ENCODE data around the gene ATXN2. TPM values are rescaled to one million over a fixed set of nuclear protein-coding genes. Genes with fewer than 3 reads are reported as not detected.
A peak's percentile ranks its signal among the peaks of the same experiment; 100 is the strongest.

The ATXN2 gene
- total and polyA plus RNA-seq, 7 experiments from 2014 or later, result 23.9 to 71.9 (median 44.0) TPM

DNA sequence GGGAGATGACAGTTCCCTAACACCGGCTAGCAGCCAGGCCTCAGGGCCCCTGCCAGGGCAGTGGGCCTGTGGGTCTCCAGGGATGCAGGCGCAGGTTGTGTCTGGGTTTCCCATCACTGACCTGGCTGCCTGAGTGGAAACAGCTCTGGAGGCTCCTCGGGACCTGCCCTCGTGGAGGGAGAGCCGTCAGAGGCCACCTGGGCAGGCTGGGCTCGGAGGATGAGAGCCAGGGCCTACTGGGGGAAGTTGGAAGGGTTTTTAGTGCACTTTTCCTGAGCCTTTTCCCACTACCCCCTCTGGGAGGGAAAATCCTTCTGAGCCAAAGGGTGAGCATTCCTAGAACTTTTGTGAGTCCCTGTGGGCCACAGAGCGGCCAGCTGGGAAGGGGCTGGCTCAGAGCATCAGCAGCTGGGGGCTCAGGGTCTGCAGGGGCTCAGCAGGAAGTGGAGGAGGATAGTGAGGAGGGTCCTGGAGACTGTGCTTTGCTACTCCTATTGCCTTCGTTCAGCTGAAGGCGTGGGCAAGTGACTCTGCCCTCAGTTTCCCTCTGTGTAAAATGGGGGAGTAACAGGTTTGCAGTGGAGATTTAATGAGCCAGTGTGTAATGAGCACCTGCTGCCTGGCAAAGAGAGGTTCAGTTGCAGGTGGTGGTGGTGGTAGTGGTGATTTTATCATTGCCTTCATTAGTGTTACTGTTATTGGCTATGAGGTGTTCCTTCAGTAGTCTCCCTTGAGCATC, 191.6 kb downstream of the ATXN2 start:
- Histone ChIP-seq H3K9me3 (ENCODE audit: control insufficient read depth in 2 of 3, low read length in 3 of 3) (no peaks in the 10 kb centered on the region), H3K4me3 (ENCODE audit: low read length) (peak overlapping the region; percentile 79), H3K36me3 (ENCODE audit: control insufficient read depth in 2 of 3, insufficient read depth in 3 of 3, low read length in 3 of 3) (peaks cover 0 to 5% (median 0%) of the 10 kb centered on the region in 3 experiments), H3K27ac (ENCODE audit: low read depth, low read length) (peak overlapping the region; percentile 97), H3K4me1 (ENCODE audit: control insufficient read depth in 2 of 2, insufficient read depth in 2 of 2, low read length in 2 of 2) (peaks cover 71 to 72% of the 10 kb centered on the region in 2 donors), H3K27me3 (ENCODE audit: control insufficient read depth in 2 of 2, insufficient read depth in 2 of 2, low read length in 2 of 2) (no peaks in the 10 kb centered on the region)
- no peak for ATAC-seq
- no peak for DNase-seq
- H3K4me3 Mint-ChIP-seq, result peak overlapping the region; percentile 78 to 96 (median 90)
- intact Hi-C loops (cut with micrococcal nuclease), result loop anchor here (2.0 to 10.0 kb wide), 3 partner anchors 280 to 825 kb away; partner anchors contain the start of genes ACAD10 (in 1 of the 2), BRAP (in 1 of the 2), PPP1CC (in 1 of the 2) and PPTC7 (in 1 of the 2)
- peak overlapping the region; percentile 78 to 96 (median 88) for H3K27ac Mint-ChIP-seq
- H3K9me3 Mint-ChIP-seq, result no peaks in the 10 kb centered on the region
- H3K4me1 Mint-ChIP-seq, result peaks cover 43 to 86% (median 67%) of the 10 kb centered on the region in 7 donors
- H3K36me3 Mint-ChIP-seq, result peaks cover 0 to 6% (median 0%) of the 10 kb centered on the region in 5 donors
- ChIA-PET CTCF (interaction anchor here (0.7 to 13.9 kb wide), 5 partner anchors 11 to 46 kb away, joined by 3 to 462 read pairs (median 31); no protein-coding TSS in a partner anchor), POLR2A (interaction anchor here (0.6 to 13.2 kb wide), 6 partner anchors 11 to 38 kb away, joined by 3 to 127 read pairs (median 8); no protein-coding TSS in a partner anchor)
- no peaks in the 10 kb centered on the region for H3K27me3 Mint-ChIP-seq

DNA sequence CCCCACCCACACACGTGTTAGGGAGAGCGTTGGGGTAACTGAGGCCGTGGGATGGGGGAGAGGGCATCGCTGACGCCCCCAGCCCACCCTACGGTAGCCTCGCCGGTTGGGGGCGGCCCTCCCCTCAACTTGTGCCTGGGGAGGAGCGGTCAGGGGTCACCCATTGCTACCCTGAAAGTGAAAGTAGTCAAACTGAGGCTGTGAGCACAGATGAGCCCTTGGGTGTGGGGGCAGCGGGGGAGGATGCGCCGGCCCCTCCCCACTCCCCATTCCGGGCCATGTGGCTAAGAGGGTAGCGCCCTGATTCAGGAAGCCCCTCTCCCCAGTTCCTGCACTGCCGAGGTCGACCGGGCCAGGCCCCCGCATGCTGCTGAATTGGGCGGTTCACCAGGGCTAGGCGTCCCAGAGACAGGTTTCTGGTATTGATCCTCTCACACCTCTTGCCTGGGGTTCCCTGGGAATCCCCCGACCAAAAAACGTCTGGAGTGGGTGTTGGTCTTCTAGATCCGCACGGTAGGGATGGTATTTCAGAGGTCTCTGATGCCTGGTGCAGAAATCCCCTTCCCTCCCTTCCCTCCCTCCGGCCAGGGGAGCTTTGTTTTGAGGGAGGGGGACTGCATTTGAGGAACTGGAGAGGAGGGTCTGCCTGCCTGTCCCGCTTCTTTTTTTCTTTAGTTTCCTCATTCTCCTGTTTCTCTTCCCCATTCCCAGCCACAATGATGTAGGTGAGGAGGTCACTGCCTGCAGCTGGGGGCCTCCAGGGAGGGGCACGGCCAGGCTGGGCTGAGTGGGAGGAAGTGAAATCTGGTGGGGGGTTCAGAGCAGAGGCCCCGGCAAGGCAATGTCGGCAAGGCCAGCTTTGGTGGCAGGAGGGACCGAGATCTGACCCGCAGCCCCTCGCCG, 192.4 kb downstream of the ATXN2 start:
- peak overlapping the region; percentile 97 for H3K27ac ChIP-seq (ENCODE audit: low read depth, low read length)
- ChIA-PET POLR2A (interaction anchor here (1.0 to 13.2 kb wide), 6 partner anchors 10 to 45 kb away, joined by 3 to 127 read pairs (median 18); no protein-coding TSS in a partner anchor), CTCF (interaction anchor here (0.7 to 13.9 kb wide), 5 partner anchors 10 to 40 kb away, joined by 3 to 462 read pairs (median 14); no protein-coding TSS in a partner anchor)
- H3K4me1 Mint-ChIP-seq, result peaks cover 35 to 78% (median 59%) of the 10 kb centered on the region in 7 donors
- H3K9me3 ChIP-seq (ENCODE audit: control insufficient read depth in 2 of 3, low read length in 3 of 3), result no peaks in the 10 kb centered on the region
- DNase-seq, result peak in 5 of 9 donors; percentile 27 to 75 (median 41)
- H3K4me3 ChIP-seq (ENCODE audit: low read length), result peak overlapping the region; percentile 79
- no peaks in the 10 kb centered on the region for H3K27me3 ChIP-seq (ENCODE audit: control insufficient read depth in 2 of 2, insufficient read depth in 2 of 2, low read length in 2 of 2)
- H3K36me3 ChIP-seq (ENCODE audit: control insufficient read depth in 2 of 3, insufficient read depth in 3 of 3, low read length in 3 of 3), result peaks cover 0 to 5% (median 0%) of the 10 kb centered on the region in 3 experiments
- H3K36me3 Mint-ChIP-seq, result peaks cover 0 to 6% (median 0%) of the 10 kb centered on the region in 5 donors
- H3K27me3 Mint-ChIP-seq, result no peaks in the 10 kb centered on the region
- H3K9me3 Mint-ChIP-seq, result no peaks in the 10 kb centered on the region
- peak overlapping the region; percentile 78 to 96 (median 90) for H3K4me3 Mint-ChIP-seq
- H3K4me1 ChIP-seq (ENCODE audit: control insufficient read depth in 2 of 2, insufficient read depth in 2 of 2, low read length in 2 of 2), result peaks cover 64 to 68% of the 10 kb centered on the region in 2 donors
- H3K27ac Mint-ChIP-seq, result peak overlapping the region; percentile 78 to 96 (median 88)
- intact Hi-C loops (cut with micrococcal nuclease), result loop anchor here (1.0 to 10.0 kb wide), 5 partner anchors 24 to 824 kb away; partner anchors contain the start of genes ACAD10 (in 1 of the 2), BRAP (in 1 of the 2), PPP1CC (in 1 of the 2) and PPTC7 (in 1 of the 2)
- ATAC-seq, result no peak

DNA sequence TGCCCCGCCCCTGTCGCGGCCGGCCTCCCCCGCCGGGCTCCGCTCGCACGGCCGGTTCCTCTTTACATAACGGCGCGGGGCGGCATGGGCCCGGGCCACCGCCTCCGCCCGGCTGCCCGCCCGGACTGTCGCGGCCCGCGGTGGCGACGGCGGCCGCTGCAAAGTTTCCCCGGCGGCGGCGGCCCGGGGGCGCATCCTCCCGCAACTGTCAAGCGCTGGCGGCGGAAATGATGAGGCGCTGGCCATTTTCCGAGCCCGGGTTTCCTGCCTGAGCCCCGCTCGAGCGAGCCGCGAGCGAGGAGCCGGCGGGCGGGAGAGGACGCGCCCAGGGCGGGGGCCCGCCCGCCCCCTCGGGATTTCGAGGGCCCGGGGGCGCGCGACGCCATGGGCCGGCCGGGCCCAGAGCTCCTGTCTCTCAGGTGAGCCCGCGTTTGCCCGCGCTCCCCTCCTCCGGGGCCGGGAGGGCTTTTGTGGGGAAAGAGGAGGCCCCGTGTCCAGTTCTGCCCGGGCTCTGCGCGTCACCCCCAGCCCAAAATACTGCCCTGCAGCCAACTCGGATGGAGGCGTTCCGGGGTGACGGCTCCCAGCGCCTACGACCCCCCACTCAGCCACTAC, 193.1 kb downstream of the ATXN2 start, which contains the start of gene SH2B3:
Gene SH2B3 (plus strand): TSS at position 65 of the 615 bp plus-strand sequence. CDS start 12,223 bp downstream, outside the sequence.
- Mint-ChIP-seq H3K27ac (peak within 1 kb of the TSS; percentile 79 to 96 (median 90)), H3K9me3 (no peaks in the 10 kb centered on the region), H3K36me3 (peaks cover 0 to 6% (median 0%) of the 10 kb centered on the region in 5 donors), H3K4me1 (peaks cover 34 to 70% (median 54%) of the 10 kb centered on the region in 7 donors), H3K27me3 (no peaks in the 10 kb centered on the region), H3K4me3 (peak within 1 kb of the TSS; percentile 78 to 96 (median 91))
- H3K4me3 ChIP-seq (ENCODE audit: low read length), result peak within 1 kb of the TSS; percentile 79
- intact Hi-C loops (cut with micrococcal nuclease), result loop anchor here (1.0 to 10.0 kb wide), 10 partner anchors 24 to 823 kb away; partner anchors contain the start of genes ACAD10 (in 1 of the 2), ATXN2 (in 1 of the 2), BRAP (in 1 of the 2) and PHETA1 (in 1 of the 2)
- ATAC-seq, result peak; percentile 39
- H3K27me3 ChIP-seq (ENCODE audit: control insufficient read depth in 2 of 2, insufficient read depth in 2 of 2, low read length in 2 of 2), result no peaks in the 10 kb centered on the region
- peak in 6 of 9 donors; percentile 79 to 91 (median 88) for DNase-seq
- H3K9me3 ChIP-seq (ENCODE audit: control insufficient read depth in 2 of 3, low read length in 3 of 3), result no peaks in the 10 kb centered on the region
- H3K36me3 ChIP-seq (ENCODE audit: control insufficient read depth in 2 of 3, insufficient read depth in 3 of 3, low read length in 3 of 3), result peaks cover 0 to 5% (median 0%) of the 10 kb centered on the region in 3 experiments
- H3K27ac ChIP-seq (ENCODE audit: low read depth, low read length), result peak within 1 kb of the TSS; percentile 97
- peaks cover 57 to 60% of the 10 kb centered on the region in 2 donors for H3K4me1 ChIP-seq (ENCODE audit: control insufficient read depth in 2 of 2, insufficient read depth in 2 of 2, low read length in 2 of 2)
- ChIA-PET POLR2A (interaction anchor here (1.2 to 13.2 kb wide), 4 partner anchors 22 to 46 kb away, joined by 3 to 127 read pairs (median 48); no protein-coding TSS in a partner anchor), CTCF (interaction anchor here (13.9 kb wide), 1 partner anchor 41 kb away, joined by 462 read pairs; no protein-coding TSS in a partner anchor)

DNA sequence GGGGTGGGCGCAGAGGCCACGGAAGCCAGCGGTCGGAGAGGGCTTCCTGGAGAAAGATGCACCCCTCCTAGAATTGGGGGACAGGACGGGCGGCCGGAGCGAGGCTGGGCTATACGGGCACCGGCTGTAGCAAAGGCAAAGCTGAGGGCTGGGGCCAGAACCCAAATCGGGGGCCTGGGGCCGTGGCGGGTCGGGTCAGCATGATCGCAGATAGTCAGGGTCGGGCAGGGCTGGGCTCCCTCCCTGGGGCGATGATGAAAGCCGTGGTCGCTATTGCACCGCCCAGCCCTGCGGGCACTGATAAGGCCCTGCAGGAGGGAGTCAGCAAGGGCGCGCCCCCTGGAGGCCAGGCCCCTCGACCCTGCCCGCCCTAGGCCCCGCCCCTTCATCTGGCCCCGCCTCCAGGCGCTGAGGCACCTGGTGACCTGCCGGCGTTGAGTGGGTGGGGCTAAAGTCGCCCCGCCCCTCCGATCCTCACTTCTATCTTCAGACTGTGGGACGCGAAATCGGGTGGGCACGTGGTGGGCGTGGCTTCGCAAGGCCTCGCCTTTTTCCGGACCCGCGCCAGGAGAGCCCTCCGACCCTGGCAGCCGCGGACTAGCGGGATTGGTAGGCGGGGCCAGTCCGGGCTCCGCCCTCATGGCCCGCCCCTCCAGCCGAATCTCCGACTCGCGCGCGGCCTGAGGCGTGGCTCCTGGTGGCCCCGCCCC, 193.8 kb downstream of the ATXN2 start:
- peak overlapping the region; percentile 75 to 96 (median 89) for H3K27ac Mint-ChIP-seq
- DNase-seq (peak; percentile 96 to 98 (median 97)), ATAC-seq (peak; percentile 89)
- Histone ChIP-seq H3K27me3 (ENCODE audit: control insufficient read depth in 2 of 2, insufficient read depth in 2 of 2, low read length in 2 of 2) (no peaks in the 10 kb centered on the region), H3K36me3 (ENCODE audit: control insufficient read depth in 2 of 3, insufficient read depth in 3 of 3, low read length in 3 of 3) (peaks cover 0 to 5% (median 0%) of the 10 kb centered on the region in 3 experiments), H3K9me3 (ENCODE audit: control insufficient read depth in 2 of 3, low read length in 3 of 3) (no peaks in the 10 kb centered on the region), H3K27ac (ENCODE audit: low read depth, low read length) (peak overlapping the region; percentile 97), H3K4me1 (ENCODE audit: control insufficient read depth in 2 of 2, insufficient read depth in 2 of 2, low read length in 2 of 2) (peaks cover 50 to 53% of the 10 kb centered on the region in 2 donors), H3K4me3 (ENCODE audit: low read length) (peak overlapping the region; percentile 68)
- H3K4me1 Mint-ChIP-seq, result peaks cover 34 to 63% (median 53%) of the 10 kb centered on the region in 7 donors
- intact Hi-C loops (cut with micrococcal nuclease), result loop anchor here (1.0 to 10.0 kb wide), 8 partner anchors 25 to 661 kb away; partner anchors contain the start of genes ACAD10 (in 1 of the 2), ATXN2 (in 1 of the 2), BRAP (in 1 of the 2) and PHETA1 (in 1 of the 2)
- H3K9me3 Mint-ChIP-seq, result no peaks in the 10 kb centered on the region
- ChIA-PET POLR2A (interaction anchor here (1.2 to 13.2 kb wide), 6 partner anchors 9 to 46 kb away, joined by 5 to 127 read pairs (median 28); no protein-coding TSS in a partner anchor), CTCF (interaction anchor here (0.5 to 13.9 kb wide), 8 partner anchors 9 to 979 kb away, joined by 3 to 462 read pairs (median 4); no protein-coding TSS in a partner anchor)
- H3K4me3 Mint-ChIP-seq, result peak overlapping the region; percentile 78 to 96 (median 90)
- H3K36me3 Mint-ChIP-seq, result peaks cover 0 to 6% (median 0%) of the 10 kb centered on the region in 5 donors
- no peaks in the 10 kb centered on the region for H3K27me3 Mint-ChIP-seq
